ENCODE results near the gene SLC9A1. TPM values are rescaled to one million over a fixed set of nuclear protein-coding genes. Genes with fewer than 3 reads are reported as not detected.

SLC9A1 gene
- total RNA-seq, 1 donor from 2014 or later: 34.2 TPM

- H3K9me3 Mint-ChIP-seq (ENCODE audit: unreplicated experiment): no peaks in the 10 kb centered on the region
- TF ChIP-seq CTCF (IDR thresholded peaks at IDR 0.05): no peak
- no peaks in the 10 kb centered on the region for H3K4me1 Mint-ChIP-seq (ENCODE audit: unreplicated experiment)
- no peaks in the 10 kb centered on the region for H3K36me3 Mint-ChIP-seq (ENCODE audit: unreplicated experiment)
- DNase-seq (ENCODE audit: extremely low spot score, unreplicated experiment): no peak
- H3K27me3 Mint-ChIP-seq (ENCODE audit: unreplicated experiment): no peaks in the 10 kb centered on the region
- H3K27ac Mint-ChIP-seq (ENCODE audit: unreplicated experiment): no peak overlapping the region
- no peak overlapping the region for H3K4me3 Mint-ChIP-seq (ENCODE audit: unreplicated experiment)
These were observed 11.5 kb upstream of the SLC9A1 start for GRCh38 chr1:27166351-27166802.

- Mint-ChIP-seq H3K4me3 (ENCODE audit: unreplicated experiment) (no peak overlapping the region), H3K36me3 (ENCODE audit: unreplicated experiment) (no peaks in the 10 kb centered on the region), H3K9me3 (ENCODE audit: unreplicated experiment) (no peaks in the 10 kb centered on the region), H3K4me1 (ENCODE audit: unreplicated experiment) (no peaks in the 10 kb centered on the region), H3K27me3 (ENCODE audit: unreplicated experiment) (no peaks in the 10 kb centered on the region), H3K27ac (ENCODE audit: unreplicated experiment) (no peak overlapping the region)
- no peak for TF ChIP-seq CTCF (IDR thresholded peaks at IDR 0.05)
- no peak for DNase-seq (ENCODE audit: extremely low spot score, unreplicated experiment)
These were observed 8.2 kb upstream of the SLC9A1 start for GRCh38 chr1:27163093-27163492.

- no peak for TF ChIP-seq CTCF (IDR thresholded peaks at IDR 0.05)
- Mint-ChIP-seq H3K27ac (ENCODE audit: unreplicated experiment) (no peak overlapping the region), H3K36me3 (ENCODE audit: unreplicated experiment) (no peaks in the 10 kb centered on the region), H3K4me1 (ENCODE audit: unreplicated experiment) (no peaks in the 10 kb centered on the region), H3K9me3 (ENCODE audit: unreplicated experiment) (no peaks in the 10 kb centered on the region), H3K27me3 (ENCODE audit: unreplicated experiment) (no peaks in the 10 kb centered on the region), H3K4me3 (ENCODE audit: unreplicated experiment) (no peak overlapping the region)
- no peak for DNase-seq (ENCODE audit: extremely low spot score, unreplicated experiment)
These were observed 7.2 kb upstream of the SLC9A1 start for GRCh38 chr1:27162090-27162489.

- no peak for DNase-seq (ENCODE audit: extremely low spot score, unreplicated experiment)
- Mint-ChIP-seq H3K4me1 (ENCODE audit: unreplicated experiment) (no peaks in the 10 kb centered on the region), H3K27ac (ENCODE audit: unreplicated experiment) (no peak overlapping the region), H3K9me3 (ENCODE audit: unreplicated experiment) (no peaks in the 10 kb centered on the region), H3K27me3 (ENCODE audit: unreplicated experiment) (no peaks in the 10 kb centered on the region), H3K36me3 (ENCODE audit: unreplicated experiment) (no peaks in the 10 kb centered on the region), H3K4me3 (ENCODE audit: unreplicated experiment) (no peak overlapping the region)
- no peak for TF ChIP-seq CTCF (IDR thresholded peaks at IDR 0.05)
These were observed 6.7 kb upstream of the SLC9A1 start for GRCh38 chr1:27161594-27161993.

- H3K27ac Mint-ChIP-seq (ENCODE audit: unreplicated experiment): no peak overlapping the region
- H3K9me3 Mint-ChIP-seq (ENCODE audit: unreplicated experiment): no peaks in the 10 kb centered on the region
- H3K36me3 Mint-ChIP-seq (ENCODE audit: unreplicated experiment): no peaks in the 10 kb centered on the region
- no peak for TF ChIP-seq CTCF (IDR thresholded peaks at IDR 0.05)
- peaks cover 31% of the 10 kb centered on the region for H3K4me1 Mint-ChIP-seq (ENCODE audit: unreplicated experiment)
- no peak overlapping the region for H3K4me3 Mint-ChIP-seq (ENCODE audit: unreplicated experiment)
- no peak for DNase-seq (ENCODE audit: extremely low spot score, unreplicated experiment)
- no peaks in the 10 kb centered on the region for H3K27me3 Mint-ChIP-seq (ENCODE audit: unreplicated experiment)
These were observed 2.3 kb upstream of the SLC9A1 start for GRCh38 chr1:27157194-27157593.
